Urinary bladder (tissue), 4 donors: ENCODE data around the gene MRPL1. TPM values are rescaled to one million over a fixed set of nuclear protein-coding genes. Genes with fewer than 3 reads are reported as not detected.

Experiments used
- DNase-seq: peaks from one replicate; pipeline ENCODE4 v3.0.0-alpha.2; 2015; ENCODE audit errors: extremely low spot score
- H3K27ac ChIP-seq: one replicate; pipeline ENCODE4 v1.5.1; 2013; ENCODE audit warnings: low read depth, mild to moderate bottlenecking, moderate library complexity
- H3K36me3 ChIP-seq: one replicate; pipeline ENCODE4 v1.6.1; 2013; ENCODE audit warnings: mild to moderate bottlenecking, moderate library complexity; ENCODE audit not compliant: insufficient read depth
- H3K4me1 ChIP-seq: one replicate; pipeline ENCODE4 v1.6.1; 2013; ENCODE audit warnings: mild to moderate bottlenecking, moderate library complexity; ENCODE audit not compliant: insufficient read depth
- H3K4me3 ChIP-seq: one replicate; pipeline ENCODE4 v1.5.1; 2013; ENCODE audit warnings: low read depth, low read length
- WGBS: extraction: QIAGEN DNeasy Blood & Tissue Kit; methylation state at CpG from one replicate; pipeline ENCODE4 v1.1.7; 2013; 5-methylcytosine and 5-hydroxymethylcytosine counted together
- polyA plus RNA-seq: library from polyadenylated mRNA; stranded (reverse); fragments of 200-250 nt; gene quantifications from one replicate; pipeline ENCODE4 v1.2.3, GENCODE V29; 2013
- total RNA-seq: library from RNA; depleted of rRNA; stranded (reverse); fragments of >200 nt; gene quantifications from one replicate; pipeline ENCODE4 v1.2.3, GENCODE V29; 2014
- donor health status: healthy with polysubstance abuse.
- donor health status: healthy.

MRPL1 gene
- total and polyA plus RNA-seq, 2 donors: 22.8 to 42.8 TPM

DNA sequence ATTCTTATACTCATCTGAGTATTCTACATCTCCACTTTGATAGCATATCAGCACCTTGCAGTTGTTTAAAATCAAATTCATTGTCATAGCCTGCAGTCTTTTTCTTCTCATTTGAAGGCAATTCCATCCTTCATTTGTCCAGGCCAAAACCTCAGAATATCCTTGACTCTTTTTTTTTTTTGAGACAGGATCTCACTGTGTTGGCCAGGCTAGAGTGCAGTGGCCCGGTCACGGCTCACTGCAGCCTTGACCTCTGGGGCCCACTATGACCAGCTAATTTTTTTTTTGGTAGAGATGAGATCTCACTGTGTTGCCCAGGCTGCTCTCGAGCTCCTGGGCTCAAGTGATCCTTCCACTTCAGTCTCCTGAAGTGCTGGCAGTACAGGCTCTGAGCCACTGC lies 2.6 kb downstream of the MRPL1 start:
- H3K4me3 ChIP-seq: no peak overlapping the region
- 91% methylated on average over 3 of the region's 3 CpGs for WGBS
- no peaks in the 10 kb centered on the region for H3K36me3 ChIP-seq
- H3K27ac ChIP-seq: no peak overlapping the region
- no peaks in the 10 kb centered on the region for H3K4me1 ChIP-seq
- no peak for DNase-seq

DNA sequence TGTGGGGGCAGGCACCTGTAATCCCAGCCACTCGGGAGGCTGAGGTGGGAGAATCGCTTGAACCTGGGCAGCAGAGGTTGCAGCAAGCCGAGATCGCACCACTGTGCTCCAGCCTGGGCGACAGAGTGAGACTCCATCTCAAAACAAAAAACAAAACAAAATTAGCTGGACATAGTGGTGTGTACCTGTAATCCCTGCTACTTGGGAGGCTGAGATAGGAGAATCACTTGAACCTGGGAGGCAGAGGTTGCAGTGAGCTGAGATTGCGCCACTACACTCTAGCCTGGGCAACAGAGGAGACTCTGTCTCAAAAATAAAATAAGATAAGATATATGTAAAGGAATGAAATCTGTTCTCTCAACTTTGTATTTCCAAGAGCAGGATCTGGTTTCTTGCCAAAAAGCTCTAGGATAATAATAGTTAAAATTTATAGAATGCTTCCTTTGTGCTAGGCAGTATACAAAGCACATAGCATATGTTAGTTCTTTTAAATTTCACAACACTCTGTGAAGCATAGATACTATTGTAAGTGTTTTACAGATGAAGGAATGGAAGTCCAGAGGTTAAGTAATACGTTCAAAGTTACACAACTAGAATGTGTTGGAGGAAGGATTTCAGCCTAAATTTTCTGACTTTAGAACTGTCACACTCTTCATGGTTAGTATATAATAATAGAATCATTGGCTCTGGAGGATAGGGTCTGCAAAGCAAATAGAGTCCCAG lies 10.3 kb downstream of the MRPL1 start:
- no peak for DNase-seq
- H3K4me1 ChIP-seq: no peaks in the 10 kb centered on the region
- H3K4me3 ChIP-seq: no peak overlapping the region
- no peak overlapping the region for H3K27ac ChIP-seq
- 96% methylated on average over 7 of the region's 7 CpGs for WGBS
- peaks cover 4% of the 10 kb centered on the region for H3K36me3 ChIP-seq

DNA sequence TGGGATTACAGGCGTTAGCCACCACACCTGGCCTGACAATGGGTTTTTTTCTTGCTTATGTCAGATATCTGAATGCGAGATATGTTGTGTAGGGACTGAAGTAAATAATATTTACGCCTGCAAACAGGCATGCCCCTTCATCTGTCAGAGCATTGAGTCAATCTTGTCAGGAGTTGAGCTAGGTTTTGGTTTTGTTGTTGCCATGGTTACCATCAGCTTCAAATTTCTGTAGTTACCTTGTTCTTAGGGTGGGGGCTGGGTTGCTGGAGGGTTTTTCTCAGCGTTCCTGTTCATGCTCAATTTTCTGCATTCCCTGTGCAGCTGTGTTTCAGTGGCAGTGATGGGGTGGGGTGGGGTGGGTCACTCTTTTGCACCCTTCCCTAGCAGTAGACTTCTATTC lies 14.5 kb downstream of the MRPL1 start:
- 93% methylated on average over 4 of the region's 4 CpGs for WGBS
- H3K36me3 ChIP-seq: peaks cover 4% of the 10 kb centered on the region
- no peak for DNase-seq
- H3K4me3 ChIP-seq: no peak overlapping the region
- no peak overlapping the region for H3K27ac ChIP-seq
- H3K4me1 ChIP-seq: no peaks in the 10 kb centered on the region

DNA sequence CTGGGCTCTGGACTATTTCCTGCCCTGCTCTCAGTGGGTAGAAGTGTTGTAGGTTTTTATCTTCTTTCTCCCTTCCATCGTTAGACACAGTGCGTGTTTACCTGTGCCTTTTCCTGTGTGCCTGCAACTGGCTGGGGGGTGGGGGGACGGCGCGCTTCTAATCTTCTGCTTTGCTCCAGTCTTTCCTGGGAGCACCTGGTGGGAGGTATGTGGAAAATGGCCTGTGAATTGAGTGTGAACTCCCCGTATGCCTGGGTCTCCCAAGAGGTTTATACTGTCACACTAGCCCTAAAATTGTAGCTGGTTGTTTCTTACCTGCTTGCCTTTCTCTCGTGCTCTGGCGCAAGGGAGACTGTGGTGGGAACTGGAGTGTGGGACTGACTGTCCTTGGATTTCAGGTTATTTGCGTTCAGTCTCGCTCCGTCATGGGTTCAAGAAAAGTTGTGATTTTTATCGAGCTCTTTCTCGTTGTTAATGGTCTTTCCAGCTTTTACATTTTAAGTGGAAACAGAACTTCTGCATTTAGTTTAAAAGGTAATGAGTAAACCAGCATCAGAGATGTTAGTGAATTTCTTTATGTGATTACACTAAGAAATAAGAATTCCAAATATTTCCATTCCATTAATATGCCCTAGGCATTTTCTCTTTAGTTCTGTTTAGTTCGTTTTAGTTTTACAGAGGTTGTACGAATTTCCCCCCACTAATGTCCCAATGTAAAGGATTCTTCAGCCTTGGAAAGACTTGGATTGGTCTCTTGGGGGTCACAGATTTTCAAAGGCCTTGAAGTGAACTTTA lies 15.3 kb downstream of the MRPL1 start:
- DNase-seq: no peak
- Histone ChIP-seq H3K4me1 (no peaks in the 10 kb centered on the region), H3K4me3 (no peak overlapping the region), H3K27ac (no peak overlapping the region), H3K36me3 (peaks cover 4% of the 10 kb centered on the region)
- 88% methylated on average over 15 of the region's 15 CpGs for WGBS

- DNase-seq: peak; percentile 54
- H3K4me1 ChIP-seq: no peaks in the 10 kb centered on the region
- H3K4me3 ChIP-seq: no peak overlapping the region
- no peaks in the 10 kb centered on the region for H3K36me3 ChIP-seq
- no peak overlapping the region for H3K27ac ChIP-seq
Measured at GRCh38 chr4:77880784-77881183, 18.2 kb downstream of the MRPL1 start.

GRCh38 chr4:77881460-77882295 lies 19.0 kb downstream of the MRPL1 start:
- 79% methylated on average over 8 of the region's 8 CpGs for WGBS
- H3K27ac ChIP-seq: no peak overlapping the region
- no peak overlapping the region for H3K4me3 ChIP-seq
- no peaks in the 10 kb centered on the region for H3K36me3 ChIP-seq
- no peaks in the 10 kb centered on the region for H3K4me1 ChIP-seq
- DNase-seq: peak; percentile 2

GRCh38 chr4:77893451-77893850 lies 30.8 kb downstream of the MRPL1 start:
- no peaks in the 10 kb centered on the region for H3K36me3 ChIP-seq

GRCh38 chr4:77899607-77900006 lies 37.0 kb downstream of the MRPL1 start:
- H3K4me3 ChIP-seq: no peak overlapping the region
- 90% methylated on average over 1 of the region's 1 CpG for WGBS
- no peaks in the 10 kb centered on the region for H3K4me1 ChIP-seq
- no peaks in the 10 kb centered on the region for H3K36me3 ChIP-seq
- no peak for DNase-seq
- no peak overlapping the region for H3K27ac ChIP-seq

More at GRCh38 chr4:77893451-77893850, 30.8 kb downstream of the MRPL1 start:
- H3K27ac ChIP-seq: no peak overlapping the region
- H3K4me1 ChIP-seq: no peaks in the 10 kb centered on the region
- WGBS: 86% methylated on average over 2 of the region's 2 CpGs
- no peak for DNase-seq
- H3K4me3 ChIP-seq: no peak overlapping the region

DNA sequence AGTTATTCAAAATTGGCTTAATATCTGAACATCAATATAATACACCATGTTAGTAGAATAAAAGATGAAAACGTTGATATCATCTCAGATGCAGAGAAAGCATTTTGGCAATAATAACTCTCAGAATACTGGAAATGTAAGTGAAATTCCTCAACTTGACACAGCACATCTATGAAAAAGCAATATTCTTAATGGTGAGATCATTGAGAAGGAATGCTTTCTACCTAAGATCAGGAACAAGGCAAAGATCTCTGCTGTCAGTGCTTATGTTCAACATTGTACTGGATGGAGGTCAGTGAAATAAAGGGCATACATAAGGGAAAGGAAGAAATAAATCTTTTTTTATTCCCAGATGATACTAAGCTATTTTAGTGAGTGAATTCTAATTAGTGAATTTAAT lies 40.6 kb downstream of the MRPL1 start:
- Histone ChIP-seq H3K4me1 (no peaks in the 10 kb centered on the region), H3K27ac (no peak overlapping the region), H3K4me3 (no peak overlapping the region), H3K36me3 (no peaks in the 10 kb centered on the region)
- no peak for DNase-seq
- 90% methylated on average over 1 of the region's 1 CpG for WGBS

- Histone ChIP-seq H3K36me3 (peaks cover 3% of the 10 kb centered on the region), H3K27ac (no peak overlapping the region), H3K4me1 (no peaks in the 10 kb centered on the region), H3K4me3 (no peak overlapping the region)
- DNase-seq: no peak
Measured at GRCh38 chr4:77905651-77906263, 43.1 kb downstream of the MRPL1 start.

GRCh38 chr4:77910676-77911075 lies 48.0 kb downstream of the MRPL1 start:
- H3K36me3 ChIP-seq: peaks cover 5% of the 10 kb centered on the region
- no peaks in the 10 kb centered on the region for H3K4me1 ChIP-seq
- no peak overlapping the region for H3K4me3 ChIP-seq
- no peak for DNase-seq
- no peak overlapping the region for H3K27ac ChIP-seq

GRCh38 chr4:77911091-77911490 lies 48.5 kb downstream of the MRPL1 start:
- 98% methylated on average over 1 of the region's 1 CpG for WGBS

GRCh38 chr4:77911842-77912450 lies 49.3 kb downstream of the MRPL1 start:
- Histone ChIP-seq H3K27ac (no peak overlapping the region), H3K36me3 (peaks cover 5% of the 10 kb centered on the region), H3K4me1 (no peaks in the 10 kb centered on the region), H3K4me3 (no peak overlapping the region)
- 93% methylated on average over 3 of the region's 3 CpGs for WGBS
- no peak for DNase-seq

More at GRCh38 chr4:77911091-77911490, 48.5 kb downstream of the MRPL1 start:
- Histone ChIP-seq H3K27ac (no peak overlapping the region), H3K36me3 (peaks cover 5% of the 10 kb centered on the region), H3K4me3 (no peak overlapping the region), H3K4me1 (no peaks in the 10 kb centered on the region)
- DNase-seq: no peak
